Measurements from ENCODE around the gene TPST2. TPM values are rescaled to one million over a fixed set of nuclear protein-coding genes. Genes with fewer than 3 reads are reported as not detected.

TPST2 gene
- total and polyA plus RNA-seq, 2 experiments from 2014 or later, result 31.0 to 36.8 TPM

DNA sequence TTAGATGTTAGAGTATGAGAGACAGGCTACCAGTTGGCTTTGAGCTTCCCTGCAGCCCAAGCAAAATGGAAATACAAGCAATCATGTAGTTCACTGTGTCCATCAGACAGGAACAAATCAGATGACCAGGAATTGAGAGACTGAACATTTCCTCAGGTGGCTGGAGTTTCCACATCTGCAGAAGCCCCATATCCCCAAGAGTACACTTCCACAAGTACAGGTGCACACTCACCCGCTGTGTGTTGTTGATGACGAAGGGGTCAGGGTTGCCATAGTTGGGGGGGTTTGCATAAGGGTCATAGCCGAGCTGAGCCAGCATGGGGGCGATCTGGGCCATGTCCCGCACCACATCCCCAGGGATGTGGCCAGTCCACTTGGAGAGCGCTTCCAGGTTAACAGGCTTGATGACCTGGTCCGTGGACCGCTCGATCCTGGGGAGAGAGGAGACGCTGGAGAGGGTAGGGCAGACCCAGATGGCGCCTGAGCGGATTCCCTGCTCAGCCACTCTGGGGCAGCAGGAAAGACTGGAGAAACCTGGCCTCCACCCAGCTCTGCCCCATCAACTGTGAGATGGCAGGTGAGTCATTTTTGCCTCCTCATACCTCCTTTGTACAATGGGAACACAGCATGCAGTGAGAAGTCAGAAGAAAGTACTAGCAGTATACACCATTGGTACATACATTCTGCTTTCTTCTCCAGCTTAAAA lies 53.7 kb downstream of the TPST2 start:
- no peak for DNase-seq (ENCODE audit: low spot score)
- H3K9me2 ChIP-seq (replicated peaks; ENCODE audit: insufficient read depth), result no peaks in the 10 kb centered on the region
- no peaks in the 10 kb centered on the region for H4K20me1 ChIP-seq (ENCODE audit: insufficient read depth, poor library complexity, severe bottlenecking)
- H3K27me3 ChIP-seq, result no peaks in the 10 kb centered on the region
- no peaks in the 10 kb centered on the region for H3K36me3 ChIP-seq (replicated peaks; ENCODE audit: insufficient read depth, low read depth)
- H3K4me2 ChIP-seq, result no peak overlapping the region
- H3K4me3 ChIP-seq, result no peak overlapping the region
- H3K4me1 ChIP-seq (ENCODE audit: insufficient read depth), result peaks cover 3% of the 10 kb centered on the region
- H2AFZ ChIP-seq, result no peak overlapping the region
- no peaks in the 10 kb centered on the region for H3K9me3 ChIP-seq (ENCODE audit: low read depth)
- no peak for TF ChIP-seq EZH2 (IDR thresholded peaks at IDR 0.05; ENCODE audit: borderline replicate concordance)
- no peaks in the 10 kb centered on the region for H3K79me2 ChIP-seq
- no peak overlapping the region for H3K27ac ChIP-seq
- 96% methylated on average over 12 of the region's 12 CpGs for WGBS (ENCODE audit: low lambda C conversion rate, missing lambda C conversion rate)

DNA sequence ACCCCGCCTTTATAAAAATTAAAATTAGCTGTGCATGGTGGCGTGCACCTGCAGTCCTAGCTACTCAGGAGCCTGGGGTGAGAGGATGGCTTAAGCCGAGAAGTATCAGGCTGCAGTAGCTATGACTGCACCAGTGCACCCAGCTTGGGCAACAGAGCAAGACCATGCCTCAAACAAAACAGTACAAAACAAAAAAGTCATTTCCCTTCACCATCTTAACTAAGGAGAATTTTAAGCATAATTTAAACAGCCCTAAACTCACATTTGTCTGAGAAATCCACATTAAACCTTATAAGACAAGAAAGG lies 54.4 kb downstream of the TPST2 start:
- DNase-seq (ENCODE audit: low spot score), result no peak
- TF ChIP-seq EZH2 (IDR thresholded peaks at IDR 0.05; ENCODE audit: borderline replicate concordance) (no peak), EZH2phosphoT487 (IDR thresholded peaks at IDR 0.05; ENCODE audit: low read depth, severe bottlenecking, unreplicated experiment) (no peak)
- TF ChIP-seq, protein P1, sequence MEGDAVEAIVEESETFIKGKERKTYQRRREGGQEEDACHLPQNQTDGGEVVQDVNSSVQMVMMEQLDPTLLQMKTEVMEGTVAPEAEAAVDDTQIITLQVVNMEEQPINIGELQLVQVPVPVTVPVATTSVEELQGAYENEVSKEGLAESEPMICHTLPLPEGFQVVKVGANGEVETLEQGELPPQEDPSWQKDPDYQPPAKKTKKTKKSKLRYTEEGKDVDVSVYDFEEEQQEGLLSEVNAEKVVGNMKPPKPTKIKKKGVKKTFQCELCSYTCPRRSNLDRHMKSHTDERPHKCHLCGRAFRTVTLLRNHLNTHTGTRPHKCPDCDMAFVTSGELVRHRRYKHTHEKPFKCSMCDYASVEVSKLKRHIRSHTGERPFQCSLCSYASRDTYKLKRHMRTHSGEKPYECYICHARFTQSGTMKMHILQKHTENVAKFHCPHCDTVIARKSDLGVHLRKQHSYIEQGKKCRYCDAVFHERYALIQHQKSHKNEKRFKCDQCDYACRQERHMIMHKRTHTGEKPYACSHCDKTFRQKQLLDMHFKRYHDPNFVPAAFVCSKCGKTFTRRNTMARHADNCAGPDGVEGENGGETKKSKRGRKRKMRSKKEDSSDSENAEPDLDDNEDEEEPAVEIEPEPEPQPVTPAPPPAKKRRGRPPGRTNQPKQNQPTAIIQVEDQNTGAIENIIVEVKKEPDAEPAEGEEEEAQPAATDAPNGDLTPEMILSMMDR (IDR thresholded peaks at IDR 0.05; ENCODE audit: poor library complexity), result no peak
- H3K4me2 ChIP-seq, result no peak overlapping the region
- no peaks in the 10 kb centered on the region for H3K79me2 ChIP-seq
- H3K9me2 ChIP-seq (replicated peaks; ENCODE audit: insufficient read depth), result no peaks in the 10 kb centered on the region
- H3K27ac ChIP-seq, result no peak overlapping the region
- no peaks in the 10 kb centered on the region for H3K27me3 ChIP-seq
- H3K4me3 ChIP-seq, result no peak overlapping the region
- no peak overlapping the region for H2AFZ ChIP-seq
- H3K36me3 ChIP-seq (replicated peaks; ENCODE audit: insufficient read depth, low read depth), result no peaks in the 10 kb centered on the region
- no peaks in the 10 kb centered on the region for H4K20me1 ChIP-seq (ENCODE audit: insufficient read depth, poor library complexity, severe bottlenecking)
- H3K9me3 ChIP-seq (ENCODE audit: low read depth), result no peaks in the 10 kb centered on the region
- H3K4me1 ChIP-seq (ENCODE audit: insufficient read depth), result peaks cover 3% of the 10 kb centered on the region
- 96% methylated on average over 3 of the region's 3 CpGs for WGBS (ENCODE audit: low lambda C conversion rate, missing lambda C conversion rate)

DNA sequence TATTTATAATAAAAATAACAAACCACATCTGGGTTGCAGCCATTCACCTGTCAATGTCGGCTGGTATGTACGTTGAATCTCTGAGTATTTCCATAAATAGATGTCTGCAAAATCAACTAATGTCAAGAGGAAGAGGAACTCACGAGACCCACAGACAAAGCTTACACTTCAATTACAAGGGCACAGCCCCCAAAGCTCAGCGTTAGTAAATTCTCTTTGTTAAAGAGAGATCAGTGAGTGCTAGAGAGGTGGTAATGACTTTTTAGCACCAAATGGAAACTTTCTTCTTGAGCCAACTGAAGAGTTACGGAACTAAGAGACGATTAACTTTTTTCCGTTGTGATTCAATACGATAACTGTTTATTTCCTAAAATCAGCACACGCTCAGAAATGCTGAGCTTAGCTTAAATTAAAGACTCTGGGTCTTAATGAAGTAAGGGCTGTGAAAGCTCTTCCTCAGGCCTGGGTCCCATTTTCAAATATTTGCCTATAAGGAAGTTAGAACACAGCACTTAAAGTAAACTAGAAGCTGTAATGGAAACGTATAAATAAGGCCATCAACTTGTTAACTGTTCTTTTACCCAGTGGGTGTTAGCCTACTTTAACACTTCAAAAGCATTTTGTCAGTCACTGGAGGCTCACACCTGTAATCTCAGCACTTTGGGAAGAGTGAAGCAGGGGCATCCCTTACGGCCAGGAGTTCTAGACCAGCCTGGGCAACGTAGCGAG lies 54.9 kb downstream of the TPST2 start:
- WGBS (ENCODE audit: low lambda C conversion rate, missing lambda C conversion rate), result 75% methylated on average over 13 of the region's 13 CpGs
- no peak overlapping the region for H3K4me3 ChIP-seq
- H3K4me1 ChIP-seq (ENCODE audit: insufficient read depth), result peaks cover 3% of the 10 kb centered on the region
- H3K9me2 ChIP-seq (replicated peaks; ENCODE audit: insufficient read depth), result no peaks in the 10 kb centered on the region
- no peaks in the 10 kb centered on the region for H3K36me3 ChIP-seq (replicated peaks; ENCODE audit: insufficient read depth, low read depth)
- no peak overlapping the region for H2AFZ ChIP-seq
- no peaks in the 10 kb centered on the region for H3K27me3 ChIP-seq
- H4K20me1 ChIP-seq (ENCODE audit: insufficient read depth, poor library complexity, severe bottlenecking), result no peaks in the 10 kb centered on the region
- no peak for DNase-seq (ENCODE audit: low spot score)
- no peaks in the 10 kb centered on the region for H3K9me3 ChIP-seq (ENCODE audit: low read depth)
- H3K79me2 ChIP-seq, result no peaks in the 10 kb centered on the region
- no peak overlapping the region for H3K4me2 ChIP-seq
- no peak overlapping the region for H3K27ac ChIP-seq
- TF ChIP-seq, protein P1 (IDR thresholded peaks at IDR 0.05; ENCODE audit: poor library complexity), result no peak
- TF ChIP-seq EZH2 (IDR thresholded peaks at IDR 0.05; ENCODE audit: borderline replicate concordance) (no peak), EZH2phosphoT487 (IDR thresholded peaks at IDR 0.05; ENCODE audit: low read depth, severe bottlenecking, unreplicated experiment) (no peak)

DNA sequence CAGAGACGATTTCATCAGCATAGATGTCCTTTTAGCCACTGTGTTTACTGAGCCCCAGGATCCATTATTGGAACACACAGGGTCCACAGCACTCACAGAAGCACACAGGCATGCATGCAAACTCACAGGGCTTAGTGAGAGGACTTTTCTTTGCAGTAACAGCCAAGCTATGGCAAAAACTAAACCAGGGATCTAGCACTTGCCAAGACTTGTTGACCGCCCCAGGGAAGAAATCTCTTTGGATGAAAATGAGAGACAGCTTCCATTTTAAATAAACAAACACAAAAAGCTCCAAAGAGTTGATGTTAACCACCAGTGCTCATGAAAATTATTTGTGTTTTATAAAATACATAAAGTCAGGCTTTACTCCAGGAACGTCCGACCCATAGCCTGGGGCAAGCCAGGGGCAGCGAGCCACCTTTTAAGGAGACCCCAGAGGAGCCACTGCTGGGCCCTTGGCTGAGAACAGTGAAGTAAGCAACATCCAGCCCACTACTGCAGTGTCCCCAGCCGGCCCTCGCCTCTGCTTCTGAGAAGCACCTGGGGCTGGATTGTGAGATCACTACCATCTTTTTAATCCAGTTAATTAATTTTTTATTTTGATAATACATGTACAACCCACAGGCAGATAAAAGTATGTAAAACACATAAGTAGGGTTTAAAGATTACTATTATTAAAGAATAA lies 55.6 kb downstream of the TPST2 start:
- Histone ChIP-seq H3K9me3 (ENCODE audit: low read depth) (no peaks in the 10 kb centered on the region), H3K79me2 (no peaks in the 10 kb centered on the region), H3K36me3 (replicated peaks; ENCODE audit: insufficient read depth, low read depth) (no peaks in the 10 kb centered on the region), H3K9me2 (replicated peaks; ENCODE audit: insufficient read depth) (no peaks in the 10 kb centered on the region), H4K20me1 (ENCODE audit: insufficient read depth, poor library complexity, severe bottlenecking) (no peaks in the 10 kb centered on the region), H3K4me2 (no peak overlapping the region), H3K27ac (peak overlapping the region; percentile 25), H3K4me3 (no peak overlapping the region), H3K27me3 (no peaks in the 10 kb centered on the region), H2AFZ (no peak overlapping the region), H3K4me1 (ENCODE audit: insufficient read depth) (peaks cover 3% of the 10 kb centered on the region)
- 78% methylated on average over 7 of the region's 7 CpGs for WGBS (ENCODE audit: low lambda C conversion rate, missing lambda C conversion rate)
- TF ChIP-seq EZH2 (IDR thresholded peaks at IDR 0.05; ENCODE audit: borderline replicate concordance), result no peak
- TF ChIP-seq EZH2phosphoT487 (IDR thresholded peaks at IDR 0.05; ENCODE audit: low read depth, severe bottlenecking, unreplicated experiment), result no peak
- TF ChIP-seq, protein P1 (IDR thresholded peaks at IDR 0.05; ENCODE audit: poor library complexity), result no peak
- DNase-seq (ENCODE audit: low spot score), result no peak

All from hepatocyte (in vitro differentiated cells).